ENCODE results near the gene TBC1D22A. TPM values are rescaled to one million over a fixed set of nuclear protein-coding genes. Genes with fewer than 3 reads are reported as not detected.
A peak's percentile ranks its signal among the peaks of the same experiment; 100 is the strongest.

The TBC1D22A gene
- total RNA-seq, 1 donor from 2014 or later: 24.2 TPM

GRCh38 chr22:47071807-47072641 lies 309.6 kb downstream of the TBC1D22A start:
- Mint-ChIP-seq H3K9me3 (ENCODE audit: unreplicated experiment) (peaks cover 7% of the 10 kb centered on the region), H3K4me1 (ENCODE audit: low read depth, unreplicated experiment) (peaks cover 5% of the 10 kb centered on the region), H3K36me3 (ENCODE audit: low read depth, unreplicated experiment) (peaks cover 13% of the 10 kb centered on the region), H3K27ac (ENCODE audit: unreplicated experiment) (no peak overlapping the region), H3K27me3 (ENCODE audit: low read depth, unreplicated experiment) (no peaks in the 10 kb centered on the region), H3K4me3 (ENCODE audit: unreplicated experiment) (no peak overlapping the region)
- H3K27ac ChIP-seq (ENCODE audit: low read depth, low read length): no peak overlapping the region
- H3K79me2 ChIP-seq (ENCODE audit: insufficient read depth, low read length): no peaks in the 10 kb centered on the region
- no peak overlapping the region for H3K4me3 ChIP-seq (ENCODE audit: insufficient read depth, low read depth, low read length)
- H3K27me3 ChIP-seq (ENCODE audit: insufficient read depth, low read length): no peaks in the 10 kb centered on the region
- peaks cover 23% of the 10 kb centered on the region for H4K20me1 ChIP-seq (ENCODE audit: insufficient read depth, low read length)
- no peak for TF ChIP-seq EZH2 (IDR thresholded peaks at IDR 0.05; ENCODE audit: insufficient read depth, low read length)
- TF ChIP-seq CTCF (IDR thresholded peaks at IDR 0.05; ENCODE audit: insufficient read depth, low read depth, low read length): no peak
- H2AFZ ChIP-seq (ENCODE audit: low read depth, low read length): no peak overlapping the region
- H3K4me1 ChIP-seq (ENCODE audit: insufficient read depth, low read length): no peaks in the 10 kb centered on the region
- H3K4me2 ChIP-seq (ENCODE audit: low read length): peak overlapping the region; percentile 50
- H3K36me3 ChIP-seq (ENCODE audit: insufficient read depth, low read length): no peaks in the 10 kb centered on the region
- FAIRE-seq (no peak), DNase-seq (ENCODE audit: low read depth) (no peak)
- H3K9ac ChIP-seq (ENCODE audit: low read length): no peak overlapping the region
- H3K9me3 ChIP-seq (ENCODE audit: insufficient read depth, low read depth, low read length): no peaks in the 10 kb centered on the region

- no peaks in the 10 kb centered on the region for H3K9me3 ChIP-seq (ENCODE audit: insufficient read depth, low read depth, low read length)
- no peak overlapping the region for H3K27ac ChIP-seq (ENCODE audit: low read depth, low read length)
- H3K36me3 Mint-ChIP-seq (ENCODE audit: low read depth, unreplicated experiment): peaks cover 18% of the 10 kb centered on the region
- H3K27ac Mint-ChIP-seq (ENCODE audit: unreplicated experiment): no peak overlapping the region
- no peak overlapping the region for H2AFZ ChIP-seq (ENCODE audit: low read depth, low read length)
- H4K20me1 ChIP-seq (ENCODE audit: insufficient read depth, low read length): peaks cover 23% of the 10 kb centered on the region
- no peaks in the 10 kb centered on the region for H3K27me3 ChIP-seq (ENCODE audit: insufficient read depth, low read length)
- no peak overlapping the region for H3K4me3 Mint-ChIP-seq (ENCODE audit: unreplicated experiment)
- H3K4me2 ChIP-seq (ENCODE audit: low read length): no peak overlapping the region
- H3K4me3 ChIP-seq (ENCODE audit: insufficient read depth, low read depth, low read length): no peak overlapping the region
- H3K9ac ChIP-seq (ENCODE audit: low read length): no peak overlapping the region
- no peaks in the 10 kb centered on the region for H3K79me2 ChIP-seq (ENCODE audit: insufficient read depth, low read length)
- H3K4me1 Mint-ChIP-seq (ENCODE audit: low read depth, unreplicated experiment): peaks cover 5% of the 10 kb centered on the region
- no peaks in the 10 kb centered on the region for H3K27me3 Mint-ChIP-seq (ENCODE audit: low read depth, unreplicated experiment)
- FAIRE-seq (no peak), DNase-seq (ENCODE audit: low read depth) (no peak)
- peaks cover 7% of the 10 kb centered on the region for H3K9me3 Mint-ChIP-seq (ENCODE audit: unreplicated experiment)
- H3K4me1 ChIP-seq (ENCODE audit: insufficient read depth, low read length): no peaks in the 10 kb centered on the region
- TF ChIP-seq EZH2 (IDR thresholded peaks at IDR 0.05; ENCODE audit: insufficient read depth, low read length) (no peak), CTCF (IDR thresholded peaks at IDR 0.05; ENCODE audit: insufficient read depth, low read depth, low read length) (no peak)
- H3K36me3 ChIP-seq (ENCODE audit: insufficient read depth, low read length): no peaks in the 10 kb centered on the region
Observed at GRCh38 chr22:47072642-47072967, 310.2 kb downstream of the TBC1D22A start.

- H3K36me3 ChIP-seq (ENCODE audit: insufficient read depth, low read length): no peaks in the 10 kb centered on the region
- H3K27ac ChIP-seq (ENCODE audit: low read depth, low read length): no peak overlapping the region
- TF ChIP-seq EZH2 (IDR thresholded peaks at IDR 0.05; ENCODE audit: insufficient read depth, low read length) (no peak), CTCF (IDR thresholded peaks at IDR 0.05; ENCODE audit: insufficient read depth, low read depth, low read length) (no peak)
- H3K79me2 ChIP-seq (ENCODE audit: insufficient read depth, low read length): no peaks in the 10 kb centered on the region
- Mint-ChIP-seq H3K36me3 (ENCODE audit: low read depth, unreplicated experiment) (peaks cover 21% of the 10 kb centered on the region), H3K27me3 (ENCODE audit: low read depth, unreplicated experiment) (no peaks in the 10 kb centered on the region), H3K9me3 (ENCODE audit: unreplicated experiment) (peaks cover 7% of the 10 kb centered on the region), H3K27ac (ENCODE audit: unreplicated experiment) (no peak overlapping the region), H3K4me1 (ENCODE audit: low read depth, unreplicated experiment) (peaks cover 5% of the 10 kb centered on the region), H3K4me3 (ENCODE audit: unreplicated experiment) (no peak overlapping the region)
- FAIRE-seq: no peak
- H3K27me3 ChIP-seq (ENCODE audit: insufficient read depth, low read length): no peaks in the 10 kb centered on the region
- no peak overlapping the region for H2AFZ ChIP-seq (ENCODE audit: low read depth, low read length)
- no peaks in the 10 kb centered on the region for H3K9me3 ChIP-seq (ENCODE audit: insufficient read depth, low read depth, low read length)
- peaks cover 23% of the 10 kb centered on the region for H4K20me1 ChIP-seq (ENCODE audit: insufficient read depth, low read length)
- no peak overlapping the region for H3K9ac ChIP-seq (ENCODE audit: low read length)
- H3K4me1 ChIP-seq (ENCODE audit: insufficient read depth, low read length): no peaks in the 10 kb centered on the region
- no peak overlapping the region for H3K4me3 ChIP-seq (ENCODE audit: insufficient read depth, low read depth, low read length)
- no peak overlapping the region for H3K4me2 ChIP-seq (ENCODE audit: low read length)
- DNase-seq (ENCODE audit: low read depth): no peak
Observed at GRCh38 chr22:47073075-47073474, 310.6 kb downstream of the TBC1D22A start.

All from astrocyte (in vitro differentiated cells and primary cell).